Liver (tissue), 9 donors: ENCODE measurements around the gene SLC7A14. TPM values are rescaled to one million over a fixed set of nuclear protein-coding genes. Genes with fewer than 3 reads are reported as not detected.

Source experiments
- DNase-seq: peaks from one replicate; pipeline ENCODE4 v3.0.0-alpha.2; 2017; ENCODE audit warnings: low spot score
- H3K27ac ChIP-seq, 2 donors: one replicate each; pipeline ENCODE4 v1.7.0; 2013; ENCODE audit warnings: inconsistent platforms in 2 of 2, low read length in 2 of 2, control low read depth in 1 of 2, low read depth in 1 of 2, mild to moderate bottlenecking in 1 of 2
- H3K27me3 ChIP-seq, 4 donors: one replicate each; pipeline versions ENCODE4 v1.6.1 to v1.7.0; 2013; ENCODE audit warnings: low read length in 3 of 4, inconsistent platforms in 1 of 4, mild to moderate bottlenecking in 1 of 4, moderate library complexity in 1 of 4; ENCODE audit not compliant: control insufficient read depth in 4 of 4, insufficient read depth in 4 of 4
- H3K36me3 ChIP-seq, 4 donors: one replicate each; pipeline versions ENCODE4 v1.6.1 to v1.7.0; 2013; ENCODE audit warnings: low read length in 3 of 4, mild to moderate bottlenecking in 3 of 4, low read depth in 1 of 4, moderate library complexity in 1 of 4; ENCODE audit not compliant: control insufficient read depth in 4 of 4, insufficient read depth in 3 of 4
- H3K4me1 ChIP-seq, 4 donors: one replicate each; pipeline versions ENCODE4 v1.6.1 to v1.7.0; 2013; ENCODE audit warnings: low read length in 3 of 4, mild to moderate bottlenecking in 3 of 4, moderate library complexity in 1 of 4; ENCODE audit not compliant: control insufficient read depth in 4 of 4, insufficient read depth in 4 of 4
- H3K4me3 ChIP-seq, 3 donors: one replicate each; pipeline versions ENCODE4 v1.6.1 to v1.7.0; 2013; ENCODE audit warnings: low read length in 3 of 3, control low read depth in 1 of 3, low read depth in 1 of 3, mild to moderate bottlenecking in 1 of 3
- H3K9ac ChIP-seq, 2 donors: one replicate each; pipeline ENCODE4 v1.7.0; 2013; ENCODE audit warnings: low read length in 2 of 2, mild to moderate bottlenecking in 2 of 2, moderate library complexity in 2 of 2, control low read depth in 1 of 2, low read depth in 1 of 2
- H3K9me3 ChIP-seq, 4 donors: one replicate each; pipeline versions ENCODE4 v1.6.1 to v1.7.0; 2013; ENCODE audit warnings: low read length in 3 of 4; ENCODE audit not compliant: control insufficient read depth in 4 of 4
- EGR1 ChIP-seq, 2 donors: IDR thresholded peaks; 2 replicates each; pipeline ENCODE4 v1.6.1; 2016 to 2018; ENCODE audit warnings: antibody characterized with exemption in 2 of 2, low read depth in 2 of 2
- FOXA1 ChIP-seq: IDR thresholded peaks from 2 replicates; pipeline ENCODE4 v1.6.1; 2016; ENCODE audit warnings: antibody characterized with exemption
- HNF4A ChIP-seq, 2 donors: conservative IDR thresholded peaks; 2 replicates each; pipeline ENCODE4 v1.6.1; 2016; ENCODE audit warnings: antibody characterized with exemption in 2 of 2, mild to moderate bottlenecking in 2 of 2
- HNF4G ChIP-seq: IDR thresholded peaks from 2 replicates; pipeline ENCODE4 v1.6.1; 2016; ENCODE audit warnings: antibody characterized with exemption
- JUND ChIP-seq, 2 donors: IDR thresholded peaks; 2 replicates each; pipeline ENCODE4 v1.6.1; 2016; ENCODE audit warnings: antibody characterized with exemption in 2 of 2
- NR2F2 ChIP-seq: IDR thresholded peaks from 2 replicates; pipeline ENCODE4 v1.6.1; 2016; ENCODE audit warnings: antibody characterized with exemption
- RAD21 ChIP-seq, 2 donors: IDR thresholded peaks; 2 replicates each; pipeline ENCODE4 v1.6.1; 2016; ENCODE audit warnings: antibody characterized with exemption in 2 of 2, mild to moderate bottlenecking in 2 of 2
- RXRA ChIP-seq, 2 donors: IDR thresholded peaks; 2 replicates each; pipeline ENCODE4 v1.6.1; 2017 to 2018; ENCODE audit warnings: antibody characterized with exemption in 2 of 2, mild to moderate bottlenecking in 1 of 2
- SP1 ChIP-seq: IDR thresholded peaks from 2 replicates; pipeline ENCODE4 v1.6.1; 2018; ENCODE audit warnings: antibody characterized with exemption, mild to moderate bottlenecking
- TAF1 ChIP-seq: conservative IDR thresholded peaks from 2 replicates; pipeline ENCODE4 v1.6.1; 2016; ENCODE audit warnings: antibody characterized with exemption, mild to moderate bottlenecking
- YY1 ChIP-seq: IDR thresholded peaks from 2 replicates; pipeline ENCODE4 v1.6.1; 2016; ENCODE audit warnings: antibody characterized with exemption, mild to moderate bottlenecking
- WGBS: extraction: QIAGEN DNeasy Blood & Tissue Kit; methylation state at CpG from one replicate; pipeline ENCODE4 v1.1.7; 2013; 5-methylcytosine and 5-hydroxymethylcytosine counted together
- polyA plus RNA-seq, 2 donors: library from polyadenylated mRNA; stranded (reverse) in 1 of 2; unstranded in 1 of 2; fragments of 200-250 nt in 1 of 2; fragments of >200 nt in 1 of 2; fragmentation: Nextera tagmentation in 1 of 2; extraction: Ambion mirVana in 1 of 2; gene quantifications; one replicate each; pipeline versions ENCODE4 v1.2.1 to v1.2.3, GENCODE V29; 2013 to 2015
- total RNA-seq, 2 donors: library from RNA; depleted of rRNA; stranded (reverse); fragments of >200 nt; gene quantifications; one replicate each; pipeline ENCODE4 v1.2.3, GENCODE V29; 2014
- TF ChIP-seq, protein P1 (sequence below): IDR thresholded peaks from 2 replicates; pipeline ENCODE4 v1.6.1; 2016; ENCODE audit warnings: antibody characterized with exemption
- TF ChIP-seq, protein P2 (sequence below): IDR thresholded peaks from 2 replicates; pipeline ENCODE4 v1.6.1; 2016; ENCODE audit warnings: antibody characterized with exemption
- TF ChIP-seq, protein P3 (sequence below): IDR thresholded peaks from 2 replicates; pipeline ENCODE4 v1.6.1; 2016; ENCODE audit warnings: antibody characterized with exemption, mild to moderate bottlenecking
- TF ChIP-seq, protein P4 (sequence below): fragments of 150-350 bp; IDR thresholded peaks from 2 replicates; pipeline ENCODE4 v1.5.1; 2017; ENCODE audit warnings: improper control_type of control experiment, low read depth, low read length; ENCODE audit not compliant: missing input control
- TF ChIP-seq, protein P5 (sequence below): IDR thresholded peaks from 2 replicates; pipeline ENCODE4 v1.6.1; 2016; ENCODE audit warnings: antibody characterized with exemption
- donor health status: healthy.
- donor health status: healthy.
- donor health status: healthy.
- donor health status: healthy.
- donor health status: healthy.

SLC7A14 gene
- total and polyA plus RNA-seq, 4 donors: under 0.01 to 0.01 (median under 0.01) TPM; not detected in 1

DNA sequence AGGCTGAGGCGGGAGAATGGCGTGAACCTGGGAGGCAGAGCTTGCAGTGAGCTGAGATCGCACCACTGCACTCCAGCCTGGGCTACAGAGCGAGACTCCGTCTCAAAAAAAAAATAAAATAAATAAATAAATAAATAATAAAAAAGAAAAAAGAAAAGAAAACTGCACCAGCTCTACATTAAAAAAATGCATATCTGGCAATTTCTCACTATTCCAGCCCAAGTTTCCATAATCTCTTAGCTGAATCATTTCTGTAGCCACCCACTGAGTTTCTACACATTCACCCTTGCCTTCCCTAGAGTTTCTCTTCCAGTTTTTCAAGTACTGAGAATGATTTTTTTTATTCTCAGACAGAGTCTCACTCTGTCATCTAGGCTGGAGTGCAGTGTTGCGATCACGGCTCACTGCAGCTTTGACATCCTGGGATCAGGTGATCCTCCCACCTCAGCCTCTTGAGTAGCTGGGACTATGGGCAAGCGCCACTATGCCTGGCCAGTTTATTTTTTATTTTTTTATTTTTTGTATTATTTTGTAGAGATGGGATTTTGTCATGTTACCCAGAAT lies 24.5 kb upstream of the SLC7A14 start:
- TF ChIP-seq RAD21 (IDR thresholded peaks at IDR 0.05) (no peak), EGR1 (IDR thresholded peaks at IDR 0.05; ENCODE audit: low read depth in 2 of 2) (no peak), FOXA1 (no peak), HNF4A (conservative IDR thresholded peaks at IDR 0.05) (no peak), NR2F2 (no peak), HNF4G (no peak), TAF1 (no peak), RXRA (IDR thresholded peaks at IDR 0.05) (no peak), SP1 (no peak), YY1 (no peak), JUND (IDR thresholded peaks at IDR 0.05) (no peak)
- TF ChIP-seq, protein P1, sequence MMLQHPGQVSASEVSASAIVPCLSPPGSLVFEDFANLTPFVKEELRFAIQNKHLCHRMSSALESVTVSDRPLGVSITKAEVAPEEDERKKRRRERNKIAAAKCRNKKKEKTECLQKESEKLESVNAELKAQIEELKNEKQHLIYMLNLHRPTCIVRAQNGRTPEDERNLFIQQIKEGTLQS: no peak
- TF ChIP-seq, protein P2, sequence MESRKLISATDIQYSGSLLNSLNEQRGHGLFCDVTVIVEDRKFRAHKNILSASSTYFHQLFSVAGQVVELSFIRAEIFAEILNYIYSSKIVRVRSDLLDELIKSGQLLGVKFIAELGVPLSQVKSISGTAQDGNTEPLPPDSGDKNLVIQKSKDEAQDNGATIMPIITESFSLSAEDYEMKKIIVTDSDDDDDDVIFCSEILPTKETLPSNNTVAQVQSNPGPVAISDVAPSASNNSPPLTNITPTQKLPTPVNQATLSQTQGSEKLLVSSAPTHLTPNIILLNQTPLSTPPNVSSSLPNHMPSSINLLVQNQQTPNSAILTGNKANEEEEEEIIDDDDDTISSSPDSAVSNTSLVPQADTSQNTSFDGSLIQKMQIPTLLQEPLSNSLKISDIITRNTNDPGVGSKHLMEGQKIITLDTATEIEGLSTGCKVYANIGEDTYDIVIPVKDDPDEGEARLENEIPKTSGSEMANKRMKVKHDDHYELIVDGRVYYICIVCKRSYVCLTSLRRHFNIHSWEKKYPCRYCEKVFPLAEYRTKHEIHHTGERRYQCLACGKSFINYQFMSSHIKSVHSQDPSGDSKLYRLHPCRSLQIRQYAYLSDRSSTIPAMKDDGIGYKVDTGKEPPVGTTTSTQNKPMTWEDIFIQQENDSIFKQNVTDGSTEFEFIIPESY: no peak
- TF ChIP-seq, protein P3, sequence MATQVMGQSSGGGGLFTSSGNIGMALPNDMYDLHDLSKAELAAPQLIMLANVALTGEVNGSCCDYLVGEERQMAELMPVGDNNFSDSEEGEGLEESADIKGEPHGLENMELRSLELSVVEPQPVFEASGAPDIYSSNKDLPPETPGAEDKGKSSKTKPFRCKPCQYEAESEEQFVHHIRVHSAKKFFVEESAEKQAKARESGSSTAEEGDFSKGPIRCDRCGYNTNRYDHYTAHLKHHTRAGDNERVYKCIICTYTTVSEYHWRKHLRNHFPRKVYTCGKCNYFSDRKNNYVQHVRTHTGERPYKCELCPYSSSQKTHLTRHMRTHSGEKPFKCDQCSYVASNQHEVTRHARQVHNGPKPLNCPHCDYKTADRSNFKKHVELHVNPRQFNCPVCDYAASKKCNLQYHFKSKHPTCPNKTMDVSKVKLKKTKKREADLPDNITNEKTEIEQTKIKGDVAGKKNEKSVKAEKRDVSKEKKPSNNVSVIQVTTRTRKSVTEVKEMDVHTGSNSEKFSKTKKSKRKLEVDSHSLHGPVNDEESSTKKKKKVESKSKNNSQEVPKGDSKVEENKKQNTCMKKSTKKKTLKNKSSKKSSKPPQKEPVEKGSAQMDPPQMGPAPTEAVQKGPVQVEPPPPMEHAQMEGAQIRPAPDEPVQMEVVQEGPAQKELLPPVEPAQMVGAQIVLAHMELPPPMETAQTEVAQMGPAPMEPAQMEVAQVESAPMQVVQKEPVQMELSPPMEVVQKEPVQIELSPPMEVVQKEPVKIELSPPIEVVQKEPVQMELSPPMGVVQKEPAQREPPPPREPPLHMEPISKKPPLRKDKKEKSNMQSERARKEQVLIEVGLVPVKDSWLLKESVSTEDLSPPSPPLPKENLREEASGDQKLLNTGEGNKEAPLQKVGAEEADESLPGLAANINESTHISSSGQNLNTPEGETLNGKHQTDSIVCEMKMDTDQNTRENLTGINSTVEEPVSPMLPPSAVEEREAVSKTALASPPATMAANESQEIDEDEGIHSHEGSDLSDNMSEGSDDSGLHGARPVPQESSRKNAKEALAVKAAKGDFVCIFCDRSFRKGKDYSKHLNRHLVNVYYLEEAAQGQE: no peak
- TF ChIP-seq, protein P4, sequence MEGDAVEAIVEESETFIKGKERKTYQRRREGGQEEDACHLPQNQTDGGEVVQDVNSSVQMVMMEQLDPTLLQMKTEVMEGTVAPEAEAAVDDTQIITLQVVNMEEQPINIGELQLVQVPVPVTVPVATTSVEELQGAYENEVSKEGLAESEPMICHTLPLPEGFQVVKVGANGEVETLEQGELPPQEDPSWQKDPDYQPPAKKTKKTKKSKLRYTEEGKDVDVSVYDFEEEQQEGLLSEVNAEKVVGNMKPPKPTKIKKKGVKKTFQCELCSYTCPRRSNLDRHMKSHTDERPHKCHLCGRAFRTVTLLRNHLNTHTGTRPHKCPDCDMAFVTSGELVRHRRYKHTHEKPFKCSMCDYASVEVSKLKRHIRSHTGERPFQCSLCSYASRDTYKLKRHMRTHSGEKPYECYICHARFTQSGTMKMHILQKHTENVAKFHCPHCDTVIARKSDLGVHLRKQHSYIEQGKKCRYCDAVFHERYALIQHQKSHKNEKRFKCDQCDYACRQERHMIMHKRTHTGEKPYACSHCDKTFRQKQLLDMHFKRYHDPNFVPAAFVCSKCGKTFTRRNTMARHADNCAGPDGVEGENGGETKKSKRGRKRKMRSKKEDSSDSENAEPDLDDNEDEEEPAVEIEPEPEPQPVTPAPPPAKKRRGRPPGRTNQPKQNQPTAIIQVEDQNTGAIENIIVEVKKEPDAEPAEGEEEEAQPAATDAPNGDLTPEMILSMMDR: no peak
- TF ChIP-seq, protein P5, sequence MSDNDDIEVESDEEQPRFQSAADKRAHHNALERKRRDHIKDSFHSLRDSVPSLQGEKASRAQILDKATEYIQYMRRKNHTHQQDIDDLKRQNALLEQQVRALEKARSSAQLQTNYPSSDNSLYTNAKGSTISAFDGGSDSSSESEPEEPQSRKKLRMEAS: no peak
- no peaks in the 10 kb centered on the region for H3K9me3 ChIP-seq
- DNase-seq: no peak
- WGBS: 96% methylated on average over 8 of the region's 8 CpGs
- no peak overlapping the region for H3K9ac ChIP-seq
- no peaks in the 10 kb centered on the region for H3K4me1 ChIP-seq
- no peak overlapping the region for H3K4me3 ChIP-seq
- no peaks in the 10 kb centered on the region for H3K27me3 ChIP-seq
- H3K27ac ChIP-seq: no peak overlapping the region
- no peaks in the 10 kb centered on the region for H3K36me3 ChIP-seq

DNA sequence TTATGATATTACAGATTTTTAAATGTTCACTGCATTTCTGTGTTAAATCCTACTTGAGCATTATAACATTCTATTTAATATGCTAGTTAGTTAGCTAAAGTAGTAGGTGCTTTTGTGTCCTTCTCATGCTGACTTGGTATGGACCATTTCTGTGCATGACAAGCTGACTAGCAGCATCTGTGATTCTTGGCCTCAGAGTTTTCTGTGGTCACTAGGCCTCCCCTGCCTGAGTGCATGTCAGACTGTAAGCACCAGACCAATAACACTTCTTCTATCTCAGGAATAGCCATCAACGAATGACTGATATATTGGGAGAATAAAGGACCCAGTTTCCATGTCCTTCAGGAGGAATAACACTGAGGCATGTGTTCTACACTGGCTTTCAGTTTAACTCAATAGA lies 22.6 kb upstream of the SLC7A14 start:
- no peak for DNase-seq
- no peaks in the 10 kb centered on the region for H3K4me1 ChIP-seq
- H3K9ac ChIP-seq: no peak overlapping the region
- no peak overlapping the region for H3K4me3 ChIP-seq
- no peaks in the 10 kb centered on the region for H3K36me3 ChIP-seq
- H3K27me3 ChIP-seq: no peaks in the 10 kb centered on the region
- TF ChIP-seq RXRA (IDR thresholded peaks at IDR 0.05) (no peak), RAD21 (IDR thresholded peaks at IDR 0.05) (no peak), TAF1 (no peak), EGR1 (IDR thresholded peaks at IDR 0.05; ENCODE audit: low read depth in 2 of 2) (no peak)
- TF ChIP-seq, protein P3: no peak
- TF ChIP-seq, protein P2: no peak
- no peak overlapping the region for H3K27ac ChIP-seq
- H3K9me3 ChIP-seq: no peaks in the 10 kb centered on the region
- WGBS: 61% methylated on average over 1 of the region's 1 CpG
